WTC11 (cell line): ENCODE results near the gene ATG9B. TPM values are rescaled to one million over a fixed set of nuclear protein-coding genes. Genes with fewer than 3 reads are reported as not detected.

ENCODE experiments used
- ATAC-seq: fragments of 200-7000 bp; cut with Tn5 transposase; 2 replicates; pipeline ENCODE4 v1.10.0; 2021; ENCODE audit warnings: mild to moderate bottlenecking, moderate library complexity
- CTCF ChIA-PET: fragments of 300-600 bp; sonication (Branson Sonifier 250); formaldehyde crosslinking; loops from one replicate; lab custom pipeline; 2021; ENCODE audit warnings: antibody characterized with exemption; lab: Charles Lee
- POLR2A ChIA-PET: fragments of 350-600 bp; sonication (Branson Sonifier 250); formaldehyde crosslinking; loops from one replicate; lab custom pipeline; 2021; ENCODE audit warnings: antibody characterized with exemption; lab: Charles Lee
- DNase-seq: peaks from one replicate; pipeline ENCODE4 v3.0.0; 2021; ENCODE audit warnings: low spot score
- H3K27ac Mint-ChIP-seq: 2 replicates; pipeline ENCODE4 v1.8.0; 2021; ENCODE audit warnings: mixed read lengths
- H3K27me3 Mint-ChIP-seq: 2 replicates; pipeline ENCODE4 v1.8.0; 2021; ENCODE audit warnings: low read depth, mild to moderate bottlenecking, moderate library complexity, mixed read lengths
- H3K36me3 Mint-ChIP-seq: 2 replicates; pipeline ENCODE4 v1.8.0; 2021; ENCODE audit warnings: mixed read lengths
- H3K4me1 Mint-ChIP-seq: 2 replicates; pipeline ENCODE4 v1.8.0; 2022; ENCODE audit warnings: mixed read lengths
- H3K4me3 Mint-ChIP-seq: 2 replicates; pipeline ENCODE4 v1.8.0; 2021; ENCODE audit warnings: mild to moderate bottlenecking, moderate library complexity, mixed read lengths
- H3K9me3 Mint-ChIP-seq: 2 replicates; pipeline ENCODE4 v1.8.0; 2021; ENCODE audit warnings: mixed read lengths
- EMX1 ChIP-seq: fragments of 250-450 bp; sonication (Bioruptor Pico); IDR thresholded peaks from 2 replicates; pipeline ENCODE4 v1.8.0; 2021; ENCODE audit warnings: mild to moderate bottlenecking
- IRF2 ChIP-seq: sonication (generic); formaldehyde crosslinking; IDR thresholded peaks from 2 replicates; pipeline ENCODE4 v1.8.0; 2022; ENCODE audit warnings: low read depth, missing genetic modification reagents, borderline replicate concordance
- TCF7 ChIP-seq: sonication (generic); formaldehyde crosslinking; IDR thresholded peaks from 2 replicates; pipeline ENCODE4 v1.8.0; 2022; ENCODE audit warnings: mild to moderate bottlenecking, low read depth, missing genetic modification reagents, moderate library complexity
- ZNF423 ChIP-seq: fragments of 250-450 bp; sonication (Bioruptor Pico); IDR thresholded peaks from 2 replicates; pipeline ENCODE4 v2.1.2; 2022; ENCODE audit warnings: mild to moderate bottlenecking, moderate library complexity
- total RNA-seq: library from RNA; stranded (reverse); gene quantifications from 3 replicates; pipeline ENCODE4 v1.2.3, GENCODE V29; 2021
- TF ChIP-seq, protein P1 (sequence below): sonication (generic); formaldehyde crosslinking; IDR thresholded peaks from 2 replicates; pipeline ENCODE4 v1.8.1; 2023; ENCODE audit warnings: mild to moderate bottlenecking, missing genetic modification reagents, moderate library complexity
- TF ChIP-seq, protein P2 (sequence below): sonication (generic); formaldehyde crosslinking; IDR thresholded peaks from 2 replicates; pipeline ENCODE4 v1.8.0; 2023; ENCODE audit warnings: mild to moderate bottlenecking, missing genetic modification reagents
- TF ChIP-seq, protein P3 (sequence below): sonication (generic); formaldehyde crosslinking; IDR thresholded peaks from 2 replicates; pipeline ENCODE4 v1.8.1; 2023; ENCODE audit warnings: mild to moderate bottlenecking, missing genetic modification reagents, borderline replicate concordance
- TF ChIP-seq, protein P4 (sequence below): sonication (generic); formaldehyde crosslinking; IDR thresholded peaks from 2 replicates; pipeline ENCODE4 v1.8.1; 2022; ENCODE audit warnings: low read depth, mild to moderate bottlenecking, moderate library complexity, missing genetic modification reagents, borderline replicate concordance
- TF ChIP-seq, protein P5 (sequence below): sonication (generic); formaldehyde crosslinking; IDR thresholded peaks from 2 replicates; pipeline ENCODE4 v1.8.0; 2022; ENCODE audit warnings: mild to moderate bottlenecking, missing genetic modification reagents

The ATG9B gene
- total RNA-seq, 1 experiment from 2014 or later = 2.4 TPM

DNA sequence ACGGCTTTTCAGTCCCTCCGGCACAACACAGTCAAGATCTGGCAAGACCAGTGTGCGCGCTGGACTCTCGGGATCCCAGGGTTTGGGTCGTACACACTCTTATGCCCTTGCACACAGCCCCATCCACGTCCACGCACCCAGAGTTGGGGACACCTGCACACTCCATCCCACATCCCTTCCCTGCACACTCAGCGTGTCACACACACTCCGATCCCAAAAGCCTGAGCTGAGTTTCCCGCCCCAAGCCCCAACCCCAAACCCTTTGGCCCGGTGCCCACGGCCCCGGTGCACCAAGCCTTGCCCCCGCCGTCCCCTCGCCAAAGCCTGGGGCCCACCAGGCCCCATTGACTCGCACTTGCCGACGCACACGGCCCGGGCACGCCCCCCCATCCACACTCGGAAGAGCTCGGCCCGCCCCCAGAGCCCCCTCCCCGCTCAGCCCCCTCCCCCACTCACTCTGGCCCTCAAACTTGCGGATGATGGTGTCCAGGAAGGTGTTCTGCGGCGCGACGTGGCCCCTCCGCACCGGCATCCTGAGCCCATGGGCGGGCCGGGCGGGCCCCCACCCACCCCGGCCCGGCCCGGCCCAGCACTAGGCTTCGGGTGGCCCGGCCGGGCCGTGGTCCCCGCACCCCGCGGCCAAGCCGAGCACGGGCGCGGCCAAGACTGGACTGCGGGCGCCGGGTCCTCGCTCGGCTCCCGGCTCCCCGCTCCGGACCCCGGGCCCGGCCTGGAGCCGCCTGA is 46.7 kb downstream of the ATG9B start:
- TF ChIP-seq TCF7 (CRISPR knock-in tag) = no peak
- TF ChIP-seq, protein P1, sequence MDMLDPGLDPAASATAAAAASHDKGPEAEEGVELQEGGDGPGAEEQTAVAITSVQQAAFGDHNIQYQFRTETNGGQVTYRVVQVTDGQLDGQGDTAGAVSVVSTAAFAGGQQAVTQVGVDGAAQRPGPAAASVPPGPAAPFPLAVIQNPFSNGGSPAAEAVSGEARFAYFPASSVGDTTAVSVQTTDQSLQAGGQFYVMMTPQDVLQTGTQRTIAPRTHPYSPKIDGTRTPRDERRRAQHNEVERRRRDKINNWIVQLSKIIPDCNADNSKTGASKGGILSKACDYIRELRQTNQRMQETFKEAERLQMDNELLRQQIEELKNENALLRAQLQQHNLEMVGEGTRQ (CRISPR knock-in tag) = no peak
- no peak for TF ChIP-seq ZNF423 (CRISPR knock-in tag)
- TF ChIP-seq, protein P2, sequence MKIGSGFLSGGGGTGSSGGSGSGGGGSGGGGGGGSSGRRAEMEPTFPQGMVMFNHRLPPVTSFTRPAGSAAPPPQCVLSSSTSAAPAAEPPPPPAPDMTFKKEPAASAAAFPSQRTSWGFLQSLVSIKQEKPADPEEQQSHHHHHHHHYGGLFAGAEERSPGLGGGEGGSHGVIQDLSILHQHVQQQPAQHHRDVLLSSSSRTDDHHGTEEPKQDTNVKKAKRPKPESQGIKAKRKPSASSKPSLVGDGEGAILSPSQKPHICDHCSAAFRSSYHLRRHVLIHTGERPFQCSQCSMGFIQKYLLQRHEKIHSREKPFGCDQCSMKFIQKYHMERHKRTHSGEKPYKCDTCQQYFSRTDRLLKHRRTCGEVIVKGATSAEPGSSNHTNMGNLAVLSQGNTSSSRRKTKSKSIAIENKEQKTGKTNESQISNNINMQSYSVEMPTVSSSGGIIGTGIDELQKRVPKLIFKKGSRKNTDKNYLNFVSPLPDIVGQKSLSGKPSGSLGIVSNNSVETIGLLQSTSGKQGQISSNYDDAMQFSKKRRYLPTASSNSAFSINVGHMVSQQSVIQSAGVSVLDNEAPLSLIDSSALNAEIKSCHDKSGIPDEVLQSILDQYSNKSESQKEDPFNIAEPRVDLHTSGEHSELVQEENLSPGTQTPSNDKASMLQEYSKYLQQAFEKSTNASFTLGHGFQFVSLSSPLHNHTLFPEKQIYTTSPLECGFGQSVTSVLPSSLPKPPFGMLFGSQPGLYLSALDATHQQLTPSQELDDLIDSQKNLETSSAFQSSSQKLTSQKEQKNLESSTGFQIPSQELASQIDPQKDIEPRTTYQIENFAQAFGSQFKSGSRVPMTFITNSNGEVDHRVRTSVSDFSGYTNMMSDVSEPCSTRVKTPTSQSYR (CRISPR knock-in tag) = no peak
- TF ChIP-seq IRF2 (CRISPR knock-in tag) = no peak
- TF ChIP-seq, protein P3, sequence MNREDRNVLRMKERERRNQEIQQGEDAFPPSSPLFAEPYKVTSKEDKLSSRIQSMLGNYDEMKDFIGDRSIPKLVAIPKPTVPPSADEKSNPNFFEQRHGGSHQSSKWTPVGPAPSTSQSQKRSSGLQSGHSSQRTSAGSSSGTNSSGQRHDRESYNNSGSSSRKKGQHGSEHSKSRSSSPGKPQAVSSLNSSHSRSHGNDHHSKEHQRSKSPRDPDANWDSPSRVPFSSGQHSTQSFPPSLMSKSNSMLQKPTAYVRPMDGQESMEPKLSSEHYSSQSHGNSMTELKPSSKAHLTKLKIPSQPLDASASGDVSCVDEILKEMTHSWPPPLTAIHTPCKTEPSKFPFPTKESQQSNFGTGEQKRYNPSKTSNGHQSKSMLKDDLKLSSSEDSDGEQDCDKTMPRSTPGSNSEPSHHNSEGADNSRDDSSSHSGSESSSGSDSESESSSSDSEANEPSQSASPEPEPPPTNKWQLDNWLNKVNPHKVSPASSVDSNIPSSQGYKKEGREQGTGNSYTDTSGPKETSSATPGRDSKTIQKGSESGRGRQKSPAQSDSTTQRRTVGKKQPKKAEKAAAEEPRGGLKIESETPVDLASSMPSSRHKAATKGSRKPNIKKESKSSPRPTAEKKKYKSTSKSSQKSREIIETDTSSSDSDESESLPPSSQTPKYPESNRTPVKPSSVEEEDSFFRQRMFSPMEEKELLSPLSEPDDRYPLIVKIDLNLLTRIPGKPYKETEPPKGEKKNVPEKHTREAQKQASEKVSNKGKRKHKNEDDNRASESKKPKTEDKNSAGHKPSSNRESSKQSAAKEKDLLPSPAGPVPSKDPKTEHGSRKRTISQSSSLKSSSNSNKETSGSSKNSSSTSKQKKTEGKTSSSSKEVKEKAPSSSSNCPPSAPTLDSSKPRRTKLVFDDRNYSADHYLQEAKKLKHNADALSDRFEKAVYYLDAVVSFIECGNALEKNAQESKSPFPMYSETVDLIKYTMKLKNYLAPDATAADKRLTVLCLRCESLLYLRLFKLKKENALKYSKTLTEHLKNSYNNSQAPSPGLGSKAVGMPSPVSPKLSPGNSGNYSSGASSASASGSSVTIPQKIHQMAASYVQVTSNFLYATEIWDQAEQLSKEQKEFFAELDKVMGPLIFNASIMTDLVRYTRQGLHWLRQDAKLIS (CRISPR knock-in tag) = no peak
- TF ChIP-seq, protein P4, sequence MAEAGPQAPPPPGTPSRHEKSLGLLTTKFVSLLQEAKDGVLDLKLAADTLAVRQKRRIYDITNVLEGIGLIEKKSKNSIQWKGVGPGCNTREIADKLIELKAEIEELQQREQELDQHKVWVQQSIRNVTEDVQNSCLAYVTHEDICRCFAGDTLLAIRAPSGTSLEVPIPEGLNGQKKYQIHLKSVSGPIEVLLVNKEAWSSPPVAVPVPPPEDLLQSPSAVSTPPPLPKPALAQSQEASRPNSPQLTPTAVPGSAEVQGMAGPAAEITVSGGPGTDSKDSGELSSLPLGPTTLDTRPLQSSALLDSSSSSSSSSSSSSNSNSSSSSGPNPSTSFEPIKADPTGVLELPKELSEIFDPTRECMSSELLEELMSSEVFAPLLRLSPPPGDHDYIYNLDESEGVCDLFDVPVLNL (CRISPR knock-in tag) = no peak
- TF ChIP-seq, all 79 proteins: peak for 0
- CTCF ChIA-PET = interaction anchor here (0.9 to 1.6 kb wide), 11 partner anchors 8 to 85 kb away, joined by 3 to 6 read pairs (median 5); no protein-coding TSS in a partner anchor
- H3K4me3 Mint-ChIP-seq = peak overlapping the region; percentile 83
- H3K36me3 Mint-ChIP-seq = no peaks in the 10 kb centered on the region
- H3K27ac Mint-ChIP-seq = no peak overlapping the region
- no peaks in the 10 kb centered on the region for H3K9me3 Mint-ChIP-seq
- peaks cover 49% of the 10 kb centered on the region for H3K4me1 Mint-ChIP-seq
- POLR2A ChIA-PET = interaction anchor here (1.3 kb wide), 1 partner anchor 15 kb away, joined by 4 read pairs; no protein-coding TSS in a partner anchor
- ATAC-seq = peak; percentile 1
- peaks cover 59% of the 10 kb centered on the region for H3K27me3 Mint-ChIP-seq
- DNase-seq = no peak

DNA sequence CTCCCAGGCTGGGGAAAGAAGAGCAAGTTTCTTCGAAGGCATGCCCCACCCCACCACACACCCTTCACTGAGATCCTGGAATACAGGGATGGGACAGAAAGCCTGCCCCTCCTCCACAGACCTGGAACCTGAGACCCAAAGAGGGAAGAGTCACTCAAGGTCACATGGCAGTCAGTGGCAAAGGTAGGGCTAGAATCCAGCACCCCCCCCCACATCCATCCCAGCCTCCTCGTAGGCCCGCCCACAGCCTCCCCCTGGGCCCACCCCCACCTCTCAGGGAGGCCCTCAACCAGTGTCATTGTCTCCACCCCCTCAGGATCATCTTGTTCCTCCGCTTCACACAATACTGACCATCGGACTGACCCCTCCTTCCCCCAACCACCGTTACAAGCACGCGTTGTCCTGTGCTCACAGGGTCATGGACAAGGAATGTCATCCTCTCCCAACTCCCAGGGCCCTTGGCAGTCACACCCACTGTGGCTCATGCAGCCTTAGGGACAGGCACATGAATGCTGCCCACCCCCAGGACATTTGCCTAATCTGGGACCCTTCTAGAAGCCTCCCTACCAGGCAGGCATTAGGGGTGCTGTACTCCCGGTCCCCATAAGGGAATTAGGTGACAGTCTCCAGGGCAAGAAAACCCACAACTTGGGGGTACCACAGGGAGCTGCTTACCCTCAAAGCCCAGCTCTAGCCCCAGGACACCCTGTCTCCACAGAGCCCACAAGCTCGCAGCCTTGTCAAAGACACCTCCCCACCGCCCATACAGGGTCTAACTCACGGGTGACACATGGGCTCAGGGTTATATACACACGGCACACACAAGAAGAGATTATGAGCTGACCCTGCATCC is 47.5 kb downstream of the ATG9B start:
- Mint-ChIP-seq H3K27ac (no peak overlapping the region), H3K27me3 (peaks cover 51% of the 10 kb centered on the region), H3K4me1 (peaks cover 49% of the 10 kb centered on the region), H3K9me3 (no peaks in the 10 kb centered on the region), H3K36me3 (no peaks in the 10 kb centered on the region), H3K4me3 (peak overlapping the region; percentile 83)
- ATAC-seq = peak; percentile 2
- no peak for TF ChIP-seq EMX1 (CRISPR knock-in tag)
- TF ChIP-seq, protein P1 (CRISPR knock-in tag) = peak; percentile 70
- TF ChIP-seq, protein P5, sequence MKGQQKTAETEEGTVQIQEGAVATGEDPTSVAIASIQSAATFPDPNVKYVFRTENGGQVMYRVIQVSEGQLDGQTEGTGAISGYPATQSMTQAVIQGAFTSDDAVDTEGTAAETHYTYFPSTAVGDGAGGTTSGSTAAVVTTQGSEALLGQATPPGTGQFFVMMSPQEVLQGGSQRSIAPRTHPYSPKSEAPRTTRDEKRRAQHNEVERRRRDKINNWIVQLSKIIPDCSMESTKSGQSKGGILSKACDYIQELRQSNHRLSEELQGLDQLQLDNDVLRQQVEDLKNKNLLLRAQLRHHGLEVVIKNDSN (CRISPR knock-in tag) = peak; percentile 47; the same call in 1 of the 2 replicates
- ChIA-PET POLR2A (interaction anchor here (0.9 to 1.3 kb wide), 2 partner anchors 14 to 16 kb away, joined by 4 read pairs; no protein-coding TSS in a partner anchor), CTCF (interaction anchor here (0.9 to 6.0 kb wide), 18 partner anchors 9 to 86 kb away, joined by 3 to 36 read pairs (median 6); partner anchors contain the start of gene NOS3)
- peak; percentile 57 for DNase-seq
